HEK293 (cell line): Measurements from ENCODE around the gene ARHGAP15.

Source experiments
- CTCF ChIA-PET: fragments of 350-600 bp; formaldehyde crosslinking; extraction: SDS; loops from one replicate; lab custom pipeline; 2021; ENCODE audit warnings: antibody characterized with exemption; lab: Yijun Ruan, JAX
- POLR2A ChIA-PET: fragments of 300-600 bp; formaldehyde crosslinking; extraction: SDS; loops from one replicate; lab custom pipeline; 2020; ENCODE audit warnings: antibody characterized with exemption, inconsistent platforms; lab: Yijun Ruan, JAX
- H3K27ac ChIP-seq: fragments of 200-500 bp; sonication (Bioruptor generic); 2 replicates; pipeline ENCODE4 v1.5.1; 2014; ENCODE audit warnings: low read depth, low read length, control low read depth, inconsistent platforms; ENCODE audit errors: extremely low read depth
- H3K36me3 ChIP-seq, 2 experiments: fragments of 200-500 bp in 1 of 2; sonication (Bioruptor generic) in 1 of 2; 1 replicate in 1 of 2; 2 replicates in 1 of 2; pipeline ENCODE4 v1.5.1; 2014 to 2017; ENCODE audit warnings: inconsistent platforms in 2 of 2, low read length in 2 of 2; ENCODE audit not compliant: control insufficient read depth in 2 of 2, insufficient read depth in 1 of 2
- H3K4me1 ChIP-seq: fragments of 200-500 bp; sonication (Bioruptor generic); 2 replicates; pipeline ENCODE4 v1.5.1; 2014; ENCODE audit warnings: mild to moderate bottlenecking, low read length, inconsistent platforms; ENCODE audit not compliant: control insufficient read depth, insufficient read depth
- H3K4me3 ChIP-seq: 2 replicates; pipeline ENCODE4 v1.5.1; 2011; ENCODE audit warnings: low read depth, mild to moderate bottlenecking, control low read depth, low read length, moderate library complexity
- H3K9me3 ChIP-seq: fragments of 200-500 bp; sonication (Bioruptor generic); 2 replicates; pipeline ENCODE4 v1.5.1; 2014; ENCODE audit warnings: low read depth, low read length, inconsistent platforms; ENCODE audit not compliant: control insufficient read depth, insufficient read depth
- FEZF1 ChIP-seq: fragments of 450-650 bp; formaldehyde crosslinking; IDR thresholded peaks from 2 replicates; pipeline ENCODE4 v1.5.1; 2016; ENCODE audit warnings: missing biosample characterization, missing genetic modification characterization
- IKZF3 ChIP-seq: fragments of 450-650 bp; IDR thresholded peaks from 2 replicates; pipeline ENCODE4 v1.5.0; 2018; ENCODE audit warnings: missing biosample characterization, mild to moderate bottlenecking, missing genetic modification characterization, moderate library complexity
- KLF7 ChIP-seq: fragments of 450-650 bp; formaldehyde crosslinking; IDR thresholded peaks from 2 replicates; pipeline ENCODE4 v1.5.1; 2016; ENCODE audit warnings: missing biosample characterization, missing genetic modification characterization, borderline replicate concordance
- MEIS1 ChIP-seq: sonication (generic); formaldehyde crosslinking; IDR thresholded peaks from 2 replicates; pipeline ENCODE4 v1.8.1; 2022; ENCODE audit warnings: missing genetic modification reagents, mild to moderate bottlenecking, borderline replicate concordance
- MZF1 ChIP-seq: fragments of 450-650 bp; formaldehyde crosslinking; IDR thresholded peaks from 2 replicates; pipeline ENCODE4 v1.5.1; 2017; ENCODE audit warnings: missing biosample characterization, missing genetic modification characterization, borderline replicate concordance
- RBAK ChIP-seq: fragments of 450-650 bp; formaldehyde crosslinking; IDR thresholded peaks from 2 replicates; pipeline ENCODE4 v1.5.1; 2016; ENCODE audit warnings: missing biosample characterization, missing genetic modification characterization
- TCF7L2 ChIP-seq: IDR thresholded peaks from 2 replicates; pipeline ENCODE4 v1.6.1; 2011; ENCODE audit warnings: low read depth, mild to moderate bottlenecking, inconsistent platforms, low read length, moderate library complexity, borderline replicate concordance
- ZBTB7A ChIP-seq: fragments of 450-650 bp; formaldehyde crosslinking; IDR thresholded peaks from 2 replicates; pipeline ENCODE4 v1.5.1; 2016; ENCODE audit warnings: low read depth, missing biosample characterization, missing genetic modification characterization
- ZBTB8A ChIP-seq: fragments of 450-650 bp; formaldehyde crosslinking; IDR thresholded peaks from 2 replicates; pipeline ENCODE4 v1.5.1; 2016; ENCODE audit warnings: missing biosample characterization, missing genetic modification characterization
- ZFHX2 ChIP-seq: fragments of 450-650 bp; formaldehyde crosslinking; conservative IDR thresholded peaks from 2 replicates; pipeline ENCODE4 v1.5.1; 2016; ENCODE audit warnings: missing biosample characterization, missing genetic modification characterization
- ZFP41 ChIP-seq: fragments of 450-650 bp; formaldehyde crosslinking; IDR thresholded peaks from 2 replicates; pipeline ENCODE4 v1.5.1; 2016; ENCODE audit warnings: missing biosample characterization, missing genetic modification characterization, borderline replicate concordance
- ZNF112 ChIP-seq: fragments of 450-650 bp; formaldehyde crosslinking; IDR thresholded peaks from 2 replicates; pipeline ENCODE4 v1.5.0; 2017; ENCODE audit warnings: missing biosample characterization, missing genetic modification characterization
- ZNF121 ChIP-seq: fragments of 450-650 bp; formaldehyde crosslinking; IDR thresholded peaks from 2 replicates; pipeline ENCODE4 v1.5.1; 2016; ENCODE audit warnings: missing biosample characterization, missing genetic modification characterization
- ZNF221 ChIP-seq: fragments of 450-650 bp; formaldehyde crosslinking; IDR thresholded peaks from 2 replicates; pipeline ENCODE4 v1.5.1; 2017; ENCODE audit warnings: missing biosample characterization, missing genetic modification characterization, borderline replicate concordance
- ZNF404 ChIP-seq: fragments of 450-650 bp; formaldehyde crosslinking; IDR thresholded peaks from 2 replicates; pipeline ENCODE4 v1.5.1; 2017; ENCODE audit warnings: missing biosample characterization, missing genetic modification characterization
- ZNF473 ChIP-seq: fragments of 450-650 bp; formaldehyde crosslinking; IDR thresholded peaks from 2 replicates; pipeline ENCODE4 v1.5.1; 2017; ENCODE audit warnings: missing biosample characterization, missing genetic modification characterization
- ZNF48 ChIP-seq: fragments of 450-650 bp; formaldehyde crosslinking; IDR thresholded peaks from 2 replicates; pipeline ENCODE4 v1.5.1; 2016; ENCODE audit warnings: missing biosample characterization, missing genetic modification characterization
- ZNF529 ChIP-seq: fragments of 450-650 bp; formaldehyde crosslinking; IDR thresholded peaks from 2 replicates; pipeline ENCODE4 v1.5.1; 2017; ENCODE audit warnings: missing genetic modification characterization, missing biosample characterization; ENCODE audit not compliant: insufficient replicate concordance
- ZNF585B ChIP-seq: fragments of 450-650 bp; formaldehyde crosslinking; IDR thresholded peaks from 2 replicates; pipeline ENCODE4 v1.5.1; 2016; ENCODE audit warnings: missing biosample characterization, missing genetic modification characterization
- ZNF600 ChIP-seq: fragments of 450-650 bp; formaldehyde crosslinking; IDR thresholded peaks from 2 replicates; pipeline ENCODE4 v1.5.1; 2016; ENCODE audit warnings: missing biosample characterization, missing genetic modification characterization
- ZNF629 ChIP-seq: fragments of 450-650 bp; formaldehyde crosslinking; IDR thresholded peaks from 2 replicates; pipeline ENCODE4 v1.5.1; 2017; ENCODE audit warnings: missing biosample characterization, missing genetic modification characterization
- ZNF677 ChIP-seq: fragments of 450-650 bp; IDR thresholded peaks from 2 replicates; pipeline ENCODE4 v1.5.0; 2018; ENCODE audit warnings: missing biosample characterization, mild to moderate bottlenecking, missing genetic modification characterization, moderate library complexity
- ZNF830 ChIP-seq: fragments of 450-650 bp; IDR thresholded peaks from 2 replicates; pipeline ENCODE4 v1.5.0; 2018; ENCODE audit warnings: missing biosample characterization, missing genetic modification characterization, low read depth, mild to moderate bottlenecking, moderate library complexity
- ZNF837 ChIP-seq: fragments of 450-650 bp; formaldehyde crosslinking; IDR thresholded peaks from 2 replicates; pipeline ENCODE4 v1.5.1; 2016; ENCODE audit warnings: missing biosample characterization, missing genetic modification characterization
- ZSCAN23 ChIP-seq: fragments of 450-650 bp; formaldehyde crosslinking; IDR thresholded peaks from 2 replicates; pipeline ENCODE4 v1.5.1; 2016; ENCODE audit warnings: missing biosample characterization, missing genetic modification characterization
- TF ChIP-seq, protein P1 (sequence below): fragments of 450-650 bp; formaldehyde crosslinking; IDR thresholded peaks from 2 replicates; pipeline ENCODE4 v1.5.1; 2016; ENCODE audit warnings: missing biosample characterization, missing genetic modification characterization
- TF ChIP-seq, protein P2 (sequence below): fragments of 450-650 bp; formaldehyde crosslinking; IDR thresholded peaks from 2 replicates; pipeline ENCODE4 v1.5.0; 2017; ENCODE audit warnings: missing biosample characterization, missing genetic modification characterization, borderline replicate concordance
- TF ChIP-seq, protein P3 (sequence below): fragments of 450-650 bp; formaldehyde crosslinking; IDR thresholded peaks from 2 replicates; pipeline ENCODE4 v1.5.1; 2016; ENCODE audit warnings: missing biosample characterization, missing genetic modification characterization, borderline replicate concordance

ARHGAP15 gene

DNA sequence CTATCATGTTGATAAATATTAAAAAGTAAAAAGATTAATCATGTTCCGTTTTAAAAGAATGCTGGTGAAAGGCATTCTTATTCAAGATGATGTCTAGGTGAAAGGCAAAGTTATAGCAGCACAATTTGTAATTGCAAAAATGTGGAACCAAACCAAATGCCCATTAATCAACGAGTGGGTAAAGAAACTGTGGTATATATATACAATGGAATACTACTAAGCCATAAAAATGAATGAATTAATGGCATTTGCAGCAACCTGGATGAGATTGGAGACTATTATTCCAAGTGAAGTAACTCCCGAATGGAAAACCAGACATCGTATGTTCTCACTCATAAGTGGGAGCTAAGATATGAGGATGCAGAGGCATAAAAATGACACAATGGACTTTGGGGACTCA, 286.4 kb downstream of the ARHGAP15 start:
- Histone ChIP-seq H3K9me3 (no peaks in the 10 kb centered on the region), H3K27ac (no peak overlapping the region), H3K4me1 (no peaks in the 10 kb centered on the region), H3K36me3 (no peaks in the 10 kb centered on the region), H3K4me3 (no peak overlapping the region)
- ChIA-PET POLR2A (no interaction called here), CTCF (no interaction called here)
- no peak for TF ChIP-seq MZF1 (tag by site-specific recombination)
- no peak for TF ChIP-seq ZSCAN23
- TF ChIP-seq ZNF585B (tag by site-specific recombination): no peak

DNA sequence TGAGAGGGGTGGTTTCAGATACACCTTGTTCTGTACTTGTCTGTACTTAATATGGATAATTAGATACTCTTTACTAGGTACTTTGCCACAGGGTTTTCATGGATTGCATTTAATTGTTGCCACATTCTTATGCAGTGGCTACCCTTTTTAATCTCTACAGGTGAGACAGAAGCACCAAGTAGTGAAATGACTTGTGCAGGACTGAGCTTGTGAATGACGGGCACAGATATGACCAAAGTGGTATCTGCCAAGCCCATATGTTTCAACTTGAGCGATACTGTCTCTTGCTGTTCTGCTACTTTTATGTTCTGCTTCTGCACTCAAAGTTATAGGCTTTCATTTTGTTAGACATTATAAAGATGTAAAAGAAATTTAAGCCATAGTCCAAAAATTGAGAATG, 288.2 kb downstream of the ARHGAP15 start:
- Histone ChIP-seq H3K36me3 (no peaks in the 10 kb centered on the region), H3K27ac (no peak overlapping the region)
- POLR2A ChIA-PET: no interaction called here
- TF ChIP-seq ZNF112 (tag by site-specific recombination): no peak
- no peak for TF ChIP-seq ZNF837 (tag by site-specific recombination)
- no peak for TF ChIP-seq ZFHX2 (tag by site-specific recombination)
- no peak for TF ChIP-seq RBAK (tag by site-specific recombination)
- no peak for TF ChIP-seq ZNF529
- TF ChIP-seq, protein P1, sequence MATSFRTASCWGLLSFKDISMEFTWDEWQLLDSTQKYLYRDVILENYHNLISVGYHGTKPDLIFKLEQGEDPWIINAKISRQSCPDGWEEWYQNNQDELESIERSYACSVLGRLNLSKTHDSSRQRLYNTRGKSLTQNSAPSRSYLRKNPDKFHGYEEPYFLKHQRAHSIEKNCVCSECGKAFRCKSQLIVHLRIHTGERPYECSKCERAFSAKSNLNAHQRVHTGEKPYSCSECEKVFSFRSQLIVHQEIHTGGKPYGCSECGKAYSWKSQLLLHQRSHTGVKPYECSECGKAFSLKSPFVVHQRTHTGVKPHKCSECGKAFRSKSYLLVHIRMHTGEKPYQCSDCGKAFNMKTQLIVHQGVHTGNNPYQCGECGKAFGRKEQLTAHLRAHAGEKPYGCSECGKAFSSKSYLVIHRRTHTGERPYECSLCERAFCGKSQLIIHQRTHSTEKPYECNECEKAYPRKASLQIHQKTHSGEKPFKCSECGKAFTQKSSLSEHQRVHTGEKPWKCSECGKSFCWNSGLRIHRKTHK (tag by site-specific recombination): no peak
- TF ChIP-seq ZNF404: no peak
- TF ChIP-seq MEIS1 (CRISPR knock-in tag): no peak
- TF ChIP-seq FEZF1 (tag by site-specific recombination): no peak
- no peak for TF ChIP-seq ZNF221 (tag by site-specific recombination)
- TF ChIP-seq ZNF473: no peak
- no peak for TF ChIP-seq ZNF600
- no peak for TF ChIP-seq ZNF48
- TF ChIP-seq ZNF677 (tag by site-specific recombination): no peak
- no peak for TF ChIP-seq ZNF121 (tag by site-specific recombination)
- no peak for TF ChIP-seq ZFP41 (tag by site-specific recombination)
- no peak for TF ChIP-seq ZBTB8A (tag by site-specific recombination)
- TF ChIP-seq, protein P2, sequence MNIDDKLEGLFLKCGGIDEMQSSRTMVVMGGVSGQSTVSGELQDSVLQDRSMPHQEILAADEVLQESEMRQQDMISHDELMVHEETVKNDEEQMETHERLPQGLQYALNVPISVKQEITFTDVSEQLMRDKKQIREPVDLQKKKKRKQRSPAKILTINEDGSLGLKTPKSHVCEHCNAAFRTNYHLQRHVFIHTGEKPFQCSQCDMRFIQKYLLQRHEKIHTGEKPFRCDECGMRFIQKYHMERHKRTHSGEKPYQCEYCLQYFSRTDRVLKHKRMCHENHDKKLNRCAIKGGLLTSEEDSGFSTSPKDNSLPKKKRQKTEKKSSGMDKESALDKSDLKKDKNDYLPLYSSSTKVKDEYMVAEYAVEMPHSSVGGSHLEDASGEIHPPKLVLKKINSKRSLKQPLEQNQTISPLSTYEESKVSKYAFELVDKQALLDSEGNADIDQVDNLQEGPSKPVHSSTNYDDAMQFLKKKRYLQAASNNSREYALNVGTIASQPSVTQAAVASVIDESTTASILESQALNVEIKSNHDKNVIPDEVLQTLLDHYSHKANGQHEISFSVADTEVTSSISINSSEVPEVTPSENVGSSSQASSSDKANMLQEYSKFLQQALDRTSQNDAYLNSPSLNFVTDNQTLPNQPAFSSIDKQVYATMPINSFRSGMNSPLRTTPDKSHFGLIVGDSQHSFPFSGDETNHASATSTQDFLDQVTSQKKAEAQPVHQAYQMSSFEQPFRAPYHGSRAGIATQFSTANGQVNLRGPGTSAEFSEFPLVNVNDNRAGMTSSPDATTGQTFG (tag by site-specific recombination): no peak
- TF ChIP-seq ZNF629 (tag by site-specific recombination): no peak
- TF ChIP-seq, all 188 proteins: peak for 0
- Histone ChIP-seq H3K9me3 (no peaks in the 10 kb centered on the region), H3K4me3 (no peak overlapping the region), H3K4me1 (no peaks in the 10 kb centered on the region)
- CTCF ChIA-PET: no interaction called here

DNA sequence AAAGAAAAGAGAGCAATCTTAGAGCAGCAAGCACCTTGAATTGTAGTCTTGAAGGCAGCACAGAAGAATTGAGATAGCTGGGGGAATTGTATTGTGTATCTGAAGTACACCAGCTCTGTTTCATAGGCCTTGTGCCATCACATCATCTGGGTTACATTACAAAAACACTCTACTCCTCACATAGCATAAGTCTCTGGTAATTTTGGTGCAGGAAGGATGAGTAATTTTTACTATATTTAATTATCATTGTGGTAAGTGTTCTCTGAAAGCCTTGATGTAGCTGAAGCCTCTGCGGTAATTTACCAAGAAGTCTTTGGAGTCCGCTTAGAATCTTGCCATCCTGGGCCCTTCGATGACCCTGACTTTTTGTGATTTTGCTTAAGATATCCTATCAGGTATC, 291.1 kb downstream of the ARHGAP15 start:
- Histone ChIP-seq H3K4me3 (no peak overlapping the region), H3K9me3 (no peaks in the 10 kb centered on the region), H3K36me3 (no peaks in the 10 kb centered on the region), H3K27ac (no peak overlapping the region), H3K4me1 (no peaks in the 10 kb centered on the region)
- ChIA-PET POLR2A (no interaction called here), CTCF (no interaction called here)
- TF ChIP-seq IKZF3 (tag by site-specific recombination): no peak
- TF ChIP-seq, protein P3, sequence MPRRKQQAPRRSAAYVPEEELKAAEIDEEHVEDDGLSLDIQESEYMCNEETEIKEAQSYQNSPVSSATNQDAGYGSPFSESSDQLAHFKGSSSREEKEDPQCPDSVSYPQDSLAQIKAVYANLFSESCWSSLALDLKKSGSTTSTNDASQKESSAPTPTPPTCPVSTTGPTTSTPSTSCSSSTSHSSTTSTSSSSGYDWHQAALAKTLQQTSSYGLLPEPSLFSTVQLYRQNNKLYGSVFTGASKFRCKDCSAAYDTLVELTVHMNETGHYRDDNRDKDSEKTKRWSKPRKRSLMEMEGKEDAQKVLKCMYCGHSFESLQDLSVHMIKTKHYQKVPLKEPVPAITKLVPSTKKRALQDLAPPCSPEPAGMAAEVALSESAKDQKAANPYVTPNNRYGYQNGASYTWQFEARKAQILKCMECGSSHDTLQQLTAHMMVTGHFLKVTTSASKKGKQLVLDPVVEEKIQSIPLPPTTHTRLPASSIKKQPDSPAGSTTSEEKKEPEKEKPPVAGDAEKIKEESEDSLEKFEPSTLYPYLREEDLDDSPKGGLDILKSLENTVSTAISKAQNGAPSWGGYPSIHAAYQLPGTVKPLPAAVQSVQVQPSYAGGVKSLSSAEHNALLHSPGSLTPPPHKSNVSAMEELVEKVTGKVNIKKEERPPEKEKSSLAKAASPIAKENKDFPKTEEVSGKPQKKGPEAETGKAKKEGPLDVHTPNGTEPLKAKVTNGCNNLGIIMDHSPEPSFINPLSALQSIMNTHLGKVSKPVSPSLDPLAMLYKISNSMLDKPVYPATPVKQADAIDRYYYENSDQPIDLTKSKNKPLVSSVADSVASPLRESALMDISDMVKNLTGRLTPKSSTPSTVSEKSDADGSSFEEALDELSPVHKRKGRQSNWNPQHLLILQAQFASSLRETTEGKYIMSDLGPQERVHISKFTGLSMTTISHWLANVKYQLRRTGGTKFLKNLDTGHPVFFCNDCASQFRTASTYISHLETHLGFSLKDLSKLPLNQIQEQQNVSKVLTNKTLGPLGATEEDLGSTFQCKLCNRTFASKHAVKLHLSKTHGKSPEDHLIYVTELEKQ: no peak
- TF ChIP-seq TCF7L2: no peak
- TF ChIP-seq ZNF830 (tag by site-specific recombination): no peak
- no peak for TF ChIP-seq ZNF677 (tag by site-specific recombination)
- no peak for TF ChIP-seq KLF7 (tag by site-specific recombination)
- TF ChIP-seq ZBTB7A (tag by site-specific recombination): no peak
